CD14-positive monocyte (primary cell): ENCODE data around the gene KSR2. TPM values are rescaled to one million over a fixed set of nuclear protein-coding genes. Genes with fewer than 3 reads are reported as not detected.

Experiments
- DNase-seq, 3 donors: peaks; one replicate each; pipeline ENCODE4 v3.0.0-alpha.2; 2011 to 2022
- H2AFZ ChIP-seq: 2 replicates; pipeline ENCODE4 v1.6.0; 2012; ENCODE audit warnings: mild to moderate bottlenecking, low read depth, low read length, inconsistent platforms; ENCODE audit not compliant: insufficient read depth, poor library complexity, severe bottlenecking
- H3K27ac ChIP-seq, 2 donors: 1 replicate in 1 of 2; 2 replicates in 1 of 2; pipeline ENCODE4 v1.5.1; 2012 to 2013; ENCODE audit warnings: low read length in 2 of 2, control low read depth in 1 of 2, inconsistent platforms in 1 of 2, low read depth in 1 of 2, mild to moderate bottlenecking in 1 of 2
- H3K27me3 ChIP-seq, 2 donors: one replicate each; pipeline versions ENCODE4 v1.6.0 to v1.6.1; 2011 to 2013; ENCODE audit warnings: low read length in 2 of 2; ENCODE audit not compliant: control insufficient read depth in 2 of 2, insufficient read depth in 2 of 2
- H3K36me3 ChIP-seq, 2 donors: replicated peaks in 1 of 2; 1 replicate in 1 of 2; 2 replicates in 1 of 2; pipeline versions ENCODE4 v1.5.1 to v1.6.1; 2012 to 2013; ENCODE audit warnings: low read length in 2 of 2, control low read depth in 1 of 2, inconsistent platforms in 1 of 2, mild to moderate bottlenecking in 1 of 2; ENCODE audit not compliant: insufficient read depth in 2 of 2, control insufficient read depth in 1 of 2
- H3K4me1 ChIP-seq, 2 donors: 1 replicate in 1 of 2; 2 replicates in 1 of 2; pipeline versions ENCODE4 v1.5.1 to v1.6.1; 2012 to 2013; ENCODE audit warnings: low read length in 2 of 2, control low read depth in 1 of 2, inconsistent platforms in 1 of 2, mild to moderate bottlenecking in 1 of 2, moderate library complexity in 1 of 2; ENCODE audit not compliant: insufficient read depth in 2 of 2, control insufficient read depth in 1 of 2
- H3K4me2 ChIP-seq: replicated peaks from 2 replicates; pipeline ENCODE3; 2012; ENCODE audit warnings: low read length, moderate library complexity, mild to moderate bottlenecking; ENCODE audit not compliant: poor library complexity, severe bottlenecking; ENCODE audit errors: extremely low read depth
- H3K4me3 ChIP-seq, 3 experiments: fragments of 200-600 bp in 1 of 3; sonication (generic) in 1 of 3; replicated peaks in 1 of 3; 1 replicate in 2 of 3; 2 replicates in 1 of 3; pipeline ENCODE4 v1.5.1; 2011 to 2013; ENCODE audit warnings: low read length in 3 of 3, mild to moderate bottlenecking in 3 of 3, control low read depth in 2 of 3, low read depth in 2 of 3, inconsistent platforms in 1 of 3, moderate library complexity in 1 of 3
- H3K79me2 ChIP-seq: 2 replicates; pipeline ENCODE4 v1.6.0; 2012; ENCODE audit warnings: mild to moderate bottlenecking, control low read depth, inconsistent platforms, low read length, moderate library complexity; ENCODE audit not compliant: insufficient read depth
- H3K9ac ChIP-seq: 2 replicates; pipeline ENCODE4 v1.6.0; 2017; ENCODE audit warnings: low read length, mild to moderate bottlenecking; ENCODE audit not compliant: insufficient read depth, poor library complexity, severe bottlenecking
- H3K9me3 ChIP-seq, 2 donors: replicated peaks in 1 of 2; 1 replicate in 1 of 2; 2 replicates in 1 of 2; pipeline versions ENCODE4 v1.5.1 to v1.6.1; 2012 to 2013; ENCODE audit warnings: low read length in 2 of 2, control low read depth in 1 of 2; ENCODE audit not compliant: control insufficient read depth in 1 of 2, insufficient read depth in 1 of 2
- H4K20me1 ChIP-seq: 2 replicates; pipeline ENCODE4 v1.6.0; 2012; ENCODE audit warnings: mild to moderate bottlenecking, low read length, control low read depth, moderate library complexity; ENCODE audit not compliant: insufficient read depth
- H3K27ac Mint-ChIP-seq, 7 donors: one replicate each; pipeline ENCODE4 v1.8.0; 2020; ENCODE audit warnings: mild to moderate bottlenecking in 7 of 7, mixed read lengths in 7 of 7, moderate library complexity in 6 of 7, inconsistent platforms in 2 of 7
- H3K27me3 Mint-ChIP-seq, 3 donors: one replicate each; pipeline ENCODE4 v1.8.0; 2021 to 2022; ENCODE audit warnings: low read depth in 3 of 3, mild to moderate bottlenecking in 3 of 3, mixed read lengths in 3 of 3, moderate library complexity in 3 of 3, inconsistent platforms in 1 of 3
- H3K36me3 Mint-ChIP-seq, 2 donors: one replicate each; pipeline ENCODE4 v1.8.0; 2020; ENCODE audit warnings: mixed read lengths in 2 of 2, inconsistent platforms in 1 of 2, mild to moderate bottlenecking in 1 of 2
- H3K4me1 Mint-ChIP-seq: one replicate; pipeline ENCODE4 v1.8.0; 2020; ENCODE audit warnings: mild to moderate bottlenecking, mixed read lengths
- H3K4me3 Mint-ChIP-seq, 2 donors: one replicate each; pipeline ENCODE4 v1.8.0; 2020; ENCODE audit warnings: mild to moderate bottlenecking in 2 of 2, mixed read lengths in 2 of 2, moderate library complexity in 1 of 2
- H3K9me3 Mint-ChIP-seq, 7 donors: one replicate each; pipeline ENCODE4 v1.8.0; 2020 to 2022; ENCODE audit warnings: mixed read lengths in 7 of 7, mild to moderate bottlenecking in 6 of 7, moderate library complexity in 6 of 7, inconsistent platforms in 2 of 7
- WGBS: methylation state at CpG from one replicate; pipeline ENCODE4 v1.1.5; 2013; ENCODE audit warnings: missing lambda C conversion rate; ENCODE audit not compliant: insufficient coverage; 5-methylcytosine and 5-hydroxymethylcytosine counted together
- intact Hi-C, 2 donors: fragments of 100-400 bp; cut with micrococcal nuclease; formaldehyde crosslinking; loops; one replicate each; pipeline versions ENCODE4 v1.15.0 to v1.15.1; 2023
- polyA plus RNA-seq, 3 donors: library from polyadenylated mRNA; depleted of rRNA in 1 of 3; unstranded in 2 of 3; stranded (reverse) in 1 of 3; fragments of 300-500 nt in 2 of 3; fragments of >200 nt in 1 of 3; fragmentation: Illumina TruSeq in 2 of 3; gene quantifications; 1 replicate in 2 of 3; 2 replicates in 1 of 3; pipeline ENCODE4 v1.2.3, GENCODE V29; 2012 to 2021
- TF ChIP-seq, protein P1 (sequence below): fragments of 200-600 bp; IDR thresholded peaks from one replicate; pipeline ENCODE4 v1.8.0; 2022; ENCODE audit warnings: antibody characterized with exemption, mild to moderate bottlenecking

Gene KSR2
- polyA plus RNA-seq, 3 donors: not detected

DNA sequence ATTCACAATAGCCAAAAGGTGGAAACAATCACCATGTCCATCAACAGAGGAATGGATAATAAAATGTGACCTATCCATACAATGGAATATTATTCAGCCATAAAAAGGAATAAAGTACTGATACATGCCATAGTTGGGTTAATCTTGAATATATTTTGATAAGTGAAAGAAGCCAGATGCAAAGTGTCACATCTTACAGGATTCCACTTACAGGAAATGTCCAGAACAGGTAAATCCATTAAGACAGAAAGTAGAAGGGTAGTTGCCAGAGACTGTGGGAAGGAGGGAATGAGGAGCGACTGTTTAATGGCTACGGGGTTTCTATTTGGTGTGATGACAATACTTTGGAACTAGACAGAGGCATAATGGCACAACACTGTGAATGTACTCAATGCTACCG, 171.6 kb downstream of the KSR2 start:
- no peak overlapping the region for H2AFZ ChIP-seq
- H3K36me3 Mint-ChIP-seq: no peaks in the 10 kb centered on the region
- no peak for DNase-seq
- H3K36me3 ChIP-seq: no peaks in the 10 kb centered on the region
- H3K27me3 Mint-ChIP-seq: peaks cover 0 to 2% (median 2%) of the 10 kb centered on the region in 3 donors
- no peak overlapping the region for H3K27ac Mint-ChIP-seq
- no peaks in the 10 kb centered on the region for H3K4me1 Mint-ChIP-seq
- TF ChIP-seq, protein P1, sequence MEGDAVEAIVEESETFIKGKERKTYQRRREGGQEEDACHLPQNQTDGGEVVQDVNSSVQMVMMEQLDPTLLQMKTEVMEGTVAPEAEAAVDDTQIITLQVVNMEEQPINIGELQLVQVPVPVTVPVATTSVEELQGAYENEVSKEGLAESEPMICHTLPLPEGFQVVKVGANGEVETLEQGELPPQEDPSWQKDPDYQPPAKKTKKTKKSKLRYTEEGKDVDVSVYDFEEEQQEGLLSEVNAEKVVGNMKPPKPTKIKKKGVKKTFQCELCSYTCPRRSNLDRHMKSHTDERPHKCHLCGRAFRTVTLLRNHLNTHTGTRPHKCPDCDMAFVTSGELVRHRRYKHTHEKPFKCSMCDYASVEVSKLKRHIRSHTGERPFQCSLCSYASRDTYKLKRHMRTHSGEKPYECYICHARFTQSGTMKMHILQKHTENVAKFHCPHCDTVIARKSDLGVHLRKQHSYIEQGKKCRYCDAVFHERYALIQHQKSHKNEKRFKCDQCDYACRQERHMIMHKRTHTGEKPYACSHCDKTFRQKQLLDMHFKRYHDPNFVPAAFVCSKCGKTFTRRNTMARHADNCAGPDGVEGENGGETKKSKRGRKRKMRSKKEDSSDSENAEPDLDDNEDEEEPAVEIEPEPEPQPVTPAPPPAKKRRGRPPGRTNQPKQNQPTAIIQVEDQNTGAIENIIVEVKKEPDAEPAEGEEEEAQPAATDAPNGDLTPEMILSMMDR: no peak
- no peaks in the 10 kb centered on the region for H3K4me1 ChIP-seq
- H3K27ac ChIP-seq: no peak overlapping the region
- WGBS: no CpG with 5 or more reads among the region's 3 CpGs
- no peak overlapping the region for H3K4me3 Mint-ChIP-seq
- H3K79me2 ChIP-seq: no peaks in the 10 kb centered on the region
- no peak overlapping the region for H3K4me3 ChIP-seq
- no peaks in the 10 kb centered on the region for H4K20me1 ChIP-seq
- intact Hi-C loops: no loop called here
- H3K9me3 Mint-ChIP-seq: peaks cover 0 to 17% (median 2%) of the 10 kb centered on the region in 7 donors
- H3K9ac ChIP-seq: no peak overlapping the region
- no peaks in the 10 kb centered on the region for H3K27me3 ChIP-seq
- H3K9me3 ChIP-seq: peaks cover 24 to 26% of the 10 kb centered on the region in 2 donors
- H3K4me2 ChIP-seq: no peak overlapping the region

DNA sequence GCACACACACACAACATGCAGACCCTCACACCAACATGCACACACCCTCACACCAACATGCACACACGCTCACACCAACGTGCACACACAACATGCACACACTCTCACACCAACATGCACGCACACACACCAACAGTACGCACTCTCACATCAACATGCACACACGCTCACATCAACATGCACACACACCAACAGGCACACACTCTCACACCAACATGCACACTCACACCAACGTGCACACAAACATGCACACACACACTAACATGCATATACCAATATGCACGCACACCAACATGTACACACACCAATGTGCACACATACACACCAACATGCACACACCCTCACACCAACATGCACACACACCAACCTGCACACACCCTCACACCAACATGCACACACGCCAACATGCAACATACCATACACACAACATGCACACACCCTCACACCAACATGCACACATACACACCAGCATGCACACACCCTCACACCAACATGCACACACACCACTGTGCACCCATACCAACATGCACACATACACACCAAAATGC, 175.8 kb downstream of the KSR2 start:
- DNase-seq: no peak
- intact Hi-C loops: no loop called here
- Mint-ChIP-seq H3K4me3 (no peak overlapping the region), H3K27me3 (peaks cover 0 to 7% (median 0%) of the 10 kb centered on the region in 3 donors), H3K9me3 (peaks cover 0 to 9% (median 0%) of the 10 kb centered on the region in 7 donors), H3K27ac (no peak overlapping the region), H3K36me3 (no peaks in the 10 kb centered on the region), H3K4me1 (no peaks in the 10 kb centered on the region)
- no peak overlapping the region for H3K27ac ChIP-seq
- H3K79me2 ChIP-seq: no peaks in the 10 kb centered on the region
- TF ChIP-seq, protein P1: no peak
- WGBS: 92% methylated on average over 7 of the region's 8 CpGs
- no peaks in the 10 kb centered on the region for H3K36me3 ChIP-seq
- peaks cover 24 to 26% of the 10 kb centered on the region in 2 donors for H3K9me3 ChIP-seq
- H3K4me3 ChIP-seq: no peak overlapping the region
- H3K27me3 ChIP-seq: no peaks in the 10 kb centered on the region
- no peak overlapping the region for H3K4me2 ChIP-seq
- no peaks in the 10 kb centered on the region for H4K20me1 ChIP-seq
- H3K4me1 ChIP-seq: no peaks in the 10 kb centered on the region
- H3K9ac ChIP-seq: no peak overlapping the region
- H2AFZ ChIP-seq: no peak overlapping the region
